Activated CD4-positive, alpha-beta T cell treated with anti-CD3 and anti-CD28 coated beads, Interleukin-2, amount 50 U/mL, for 24 hours (primary cell): ENCODE measurements around the gene SLC25A29.
"Not testable (repeated sequence)": the region's sequence is repeated elsewhere in the genome, so short reads cannot be mapped to it uniquely, and the experiment has no call there.

Experiments
- DNase-seq, 2 donors: peaks; one replicate each; pipeline ENCODE4 v3.0.0-alpha.2; 2020; ENCODE audit warnings: low read depth in 1 of 2, low spot score in 1 of 2

The SLC25A29 gene

DNA sequence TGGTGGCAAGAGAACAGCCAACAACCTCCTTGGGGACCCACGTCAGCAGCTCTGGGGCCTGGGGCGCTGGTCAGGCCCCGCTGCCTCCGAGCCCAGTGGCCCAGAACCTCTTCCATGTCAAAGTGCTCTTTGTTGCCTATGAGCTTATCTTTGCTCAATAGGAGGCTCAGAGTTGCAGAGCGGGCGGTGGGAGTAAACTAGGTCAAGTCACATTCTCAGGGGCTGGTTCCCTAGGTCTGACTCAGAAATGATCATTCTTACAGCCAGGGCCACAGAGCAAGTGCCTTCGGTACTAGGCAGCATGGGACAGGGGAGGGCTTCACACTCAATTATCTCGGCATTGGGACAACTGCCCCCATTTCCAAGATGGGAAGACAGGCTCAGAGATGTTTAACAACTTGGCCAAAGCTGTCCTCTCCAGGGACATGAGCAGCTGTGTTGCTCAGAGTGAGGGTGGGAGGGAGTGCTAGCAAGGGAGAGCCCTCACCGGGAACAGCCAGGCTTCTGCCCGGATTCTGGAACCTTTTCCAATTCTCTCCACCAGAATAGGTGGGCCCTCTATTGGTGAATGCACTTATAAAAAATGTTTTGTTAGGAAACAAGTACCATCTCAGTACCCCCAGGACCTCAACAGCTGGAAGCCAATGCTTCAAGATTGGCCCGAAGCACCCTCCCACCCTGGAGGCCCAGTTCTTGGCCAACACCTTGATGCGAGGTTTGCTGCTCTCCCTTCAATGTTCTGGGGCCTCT is 11.9 kb downstream of the SLC25A29 start:
- no peak for DNase-seq

DNA sequence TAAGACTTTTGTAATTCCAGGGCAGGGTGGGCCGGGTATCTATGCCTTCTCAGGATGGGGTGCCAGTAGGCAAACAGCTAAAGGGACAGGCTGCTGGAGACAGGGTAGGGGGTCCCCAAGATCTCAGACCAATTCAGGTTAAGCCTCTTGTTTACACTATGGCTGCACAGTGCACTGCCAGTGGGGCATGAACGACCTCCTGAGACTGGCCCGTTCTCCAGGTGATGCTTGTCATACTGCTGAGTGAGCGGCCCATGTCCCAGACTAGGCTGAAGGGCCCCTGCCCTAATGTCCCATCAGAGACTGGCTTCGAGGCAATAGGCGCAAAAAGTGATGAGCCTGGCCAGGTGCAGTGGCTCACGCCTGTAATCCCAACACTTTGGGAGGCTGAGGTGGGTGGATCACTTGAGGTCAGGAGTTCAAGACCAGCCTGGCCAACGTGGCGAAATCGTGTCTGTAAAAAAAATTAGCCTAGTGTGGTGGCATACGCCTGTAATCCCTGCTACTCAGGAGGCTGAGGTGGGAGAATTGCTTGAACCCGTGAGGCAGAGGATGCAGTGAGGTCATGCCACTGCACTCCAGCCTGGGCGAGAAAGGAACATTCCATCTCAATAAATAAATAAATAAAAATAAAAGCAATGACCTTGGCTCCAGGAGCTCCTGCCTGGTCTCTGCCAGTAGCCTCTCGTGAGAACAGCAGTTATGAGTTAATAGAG is 12.6 kb downstream of the SLC25A29 start:
- DNase-seq = no peak

DNA sequence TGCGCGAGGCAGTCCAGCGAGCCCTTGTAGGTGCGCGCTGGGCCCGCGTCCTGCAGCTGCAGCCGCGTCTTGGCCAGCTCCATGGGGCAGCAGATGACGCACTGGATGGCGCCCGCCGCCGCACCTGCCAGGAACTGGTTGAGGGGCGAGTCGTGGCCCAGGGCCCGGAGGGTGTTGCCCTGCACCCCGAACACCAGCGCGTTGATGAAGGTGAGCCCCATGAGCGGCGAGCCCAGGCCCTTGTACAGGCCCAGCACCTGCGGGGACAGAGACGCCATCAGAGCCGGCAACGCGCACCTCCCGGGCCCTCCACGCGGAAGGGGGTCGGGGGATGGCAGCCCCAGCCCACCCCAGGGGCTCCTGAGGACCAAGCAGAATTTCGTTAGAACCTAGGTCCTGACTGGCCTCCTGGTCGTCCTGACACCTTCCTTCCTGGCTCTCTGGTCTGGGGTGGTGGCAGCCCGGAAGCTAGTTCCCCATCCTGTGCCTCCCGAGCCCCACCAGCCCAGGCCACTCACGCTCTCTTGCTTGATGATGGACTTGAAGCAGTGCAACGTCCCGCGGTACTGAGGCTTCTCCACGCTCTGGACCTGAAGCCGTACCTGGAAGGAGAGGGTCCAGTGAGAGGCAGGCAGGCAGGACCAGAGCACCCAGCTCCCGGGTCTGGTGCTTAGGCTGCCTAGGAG is 13.3 kb downstream of the SLC25A29 start:
- DNase-seq = no peak

DNA sequence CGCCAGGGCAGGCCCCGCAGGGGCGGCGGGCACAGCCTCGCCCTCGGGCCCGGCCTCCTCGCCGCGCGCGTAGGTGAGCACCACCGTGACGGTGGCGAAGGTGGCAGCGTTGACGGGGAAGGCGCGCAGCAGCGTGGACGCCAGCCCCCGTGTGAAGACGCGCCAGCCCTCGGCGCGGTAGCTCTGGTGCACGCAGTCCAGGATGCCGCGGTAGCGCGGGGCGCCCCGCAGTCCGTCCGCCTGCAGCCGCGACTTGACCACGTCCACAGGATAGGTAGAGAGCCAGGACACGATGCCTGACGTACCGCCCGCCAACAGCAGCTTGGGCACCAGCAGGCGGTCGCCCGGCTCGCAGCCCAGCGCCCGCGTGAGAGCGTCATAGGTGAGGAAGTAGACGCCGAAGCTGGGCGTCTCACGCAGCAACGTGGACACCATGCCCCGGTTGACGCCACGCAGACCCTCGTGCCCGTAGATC is 13.9 kb downstream of the SLC25A29 start:
- no peak for DNase-seq

DNA sequence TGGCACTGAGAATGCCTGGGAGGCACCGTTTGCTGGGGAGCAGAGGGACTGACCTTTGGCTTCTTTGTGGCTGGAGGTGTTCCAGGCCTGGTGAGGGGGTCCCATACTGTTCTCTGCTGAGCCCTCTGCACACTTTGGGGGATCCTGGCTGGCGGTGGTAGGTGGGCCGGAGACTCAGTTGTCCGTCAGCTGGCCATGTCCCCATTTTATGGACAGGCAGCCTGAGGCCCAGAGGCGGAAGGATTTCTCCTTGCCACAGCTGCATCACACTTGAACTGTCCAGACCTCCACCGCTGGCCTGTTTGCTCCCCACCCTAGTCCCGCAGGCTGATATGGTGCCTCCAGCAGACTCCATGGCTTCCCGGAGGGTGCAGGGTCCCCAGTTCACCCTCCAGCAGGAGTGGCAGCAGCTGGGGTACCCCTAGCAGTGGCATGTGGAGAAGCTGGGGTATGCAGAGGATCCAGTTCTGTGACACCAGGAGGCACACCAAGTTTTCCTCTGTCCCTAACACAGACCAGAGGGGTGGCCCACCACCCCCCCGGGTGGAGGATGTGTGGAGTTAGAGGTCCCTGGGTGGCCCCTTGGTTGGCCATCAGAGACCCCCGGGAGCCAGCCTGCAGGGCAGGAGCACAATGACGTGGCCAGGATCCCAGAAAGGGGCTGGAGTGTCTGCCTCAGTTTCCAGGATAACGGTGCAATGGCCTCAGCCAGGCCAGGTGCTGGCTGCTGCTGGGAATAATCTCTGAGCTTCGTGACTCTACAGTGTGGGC is 14.8 kb downstream of the SLC25A29 start:
- DNase-seq = no peak

DNA sequence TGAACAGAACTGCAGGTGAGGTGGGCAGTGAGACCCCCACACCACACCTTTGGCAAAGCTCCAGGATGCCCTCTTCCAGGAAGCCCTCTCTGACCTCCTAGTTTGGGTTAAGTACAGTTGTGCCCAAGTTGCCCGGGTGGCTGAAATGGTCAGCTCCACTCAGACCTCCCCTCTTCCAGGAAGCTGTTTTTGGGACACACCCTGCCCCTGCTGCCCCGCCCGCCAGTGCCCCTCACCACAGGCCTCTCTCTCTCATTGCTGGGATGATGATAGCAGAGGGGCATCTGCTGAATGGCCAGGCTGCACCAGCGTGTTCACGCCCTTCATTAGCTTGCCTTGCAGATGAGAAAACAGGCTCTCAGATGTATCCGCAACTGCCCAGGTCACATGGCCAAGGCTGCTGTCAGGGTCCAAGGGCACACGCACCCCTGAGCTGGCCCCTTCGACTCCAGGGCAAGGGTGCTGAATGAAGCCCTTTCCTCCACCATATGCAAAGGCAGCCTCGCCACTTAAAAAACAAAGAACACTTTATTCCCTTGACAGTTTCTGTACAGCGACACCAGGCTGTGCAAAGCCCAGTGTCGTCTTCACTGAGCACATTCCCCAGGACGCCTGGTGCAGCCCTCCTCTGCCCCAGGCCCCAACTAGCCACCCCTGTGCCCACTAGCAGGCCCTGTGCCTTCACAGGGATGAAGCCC is 15.5 kb downstream of the SLC25A29 start:
- no peak for DNase-seq

DNA sequence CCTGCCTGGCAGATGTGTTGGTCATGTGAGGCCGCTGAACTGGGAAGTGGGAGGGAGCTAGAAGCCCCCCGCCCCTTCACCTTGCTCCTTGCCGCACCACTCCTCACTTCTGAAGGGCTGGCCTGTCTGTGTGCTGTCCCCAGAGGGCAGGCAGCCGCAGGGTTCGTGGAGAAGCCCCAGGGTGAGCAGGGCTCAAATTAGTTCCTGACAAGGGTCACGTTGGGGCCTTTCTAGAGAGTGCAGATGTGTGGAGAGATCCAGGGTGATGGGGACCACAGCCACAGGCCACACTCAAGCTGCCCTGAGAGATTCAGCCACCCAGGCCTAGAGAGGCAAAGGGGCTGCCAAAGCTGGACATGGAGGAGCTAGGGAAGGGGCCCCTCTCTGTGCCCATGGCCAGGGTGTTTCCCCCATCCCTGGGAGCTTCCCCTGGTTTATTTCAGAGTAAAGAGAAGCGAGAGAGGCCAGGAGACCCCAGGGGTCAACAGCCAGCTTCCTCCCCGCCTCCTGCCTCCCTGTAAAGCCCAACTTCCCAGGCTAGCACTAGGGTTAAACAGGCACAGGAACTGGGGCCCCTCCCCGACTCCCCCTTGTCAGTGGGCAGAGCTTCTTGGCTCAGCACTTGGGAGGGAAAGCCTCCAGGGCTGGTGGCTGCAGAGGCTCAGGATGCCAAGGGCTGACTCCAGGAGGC is 16.2 kb downstream of the SLC25A29 start:
- no peak for DNase-seq

DNA sequence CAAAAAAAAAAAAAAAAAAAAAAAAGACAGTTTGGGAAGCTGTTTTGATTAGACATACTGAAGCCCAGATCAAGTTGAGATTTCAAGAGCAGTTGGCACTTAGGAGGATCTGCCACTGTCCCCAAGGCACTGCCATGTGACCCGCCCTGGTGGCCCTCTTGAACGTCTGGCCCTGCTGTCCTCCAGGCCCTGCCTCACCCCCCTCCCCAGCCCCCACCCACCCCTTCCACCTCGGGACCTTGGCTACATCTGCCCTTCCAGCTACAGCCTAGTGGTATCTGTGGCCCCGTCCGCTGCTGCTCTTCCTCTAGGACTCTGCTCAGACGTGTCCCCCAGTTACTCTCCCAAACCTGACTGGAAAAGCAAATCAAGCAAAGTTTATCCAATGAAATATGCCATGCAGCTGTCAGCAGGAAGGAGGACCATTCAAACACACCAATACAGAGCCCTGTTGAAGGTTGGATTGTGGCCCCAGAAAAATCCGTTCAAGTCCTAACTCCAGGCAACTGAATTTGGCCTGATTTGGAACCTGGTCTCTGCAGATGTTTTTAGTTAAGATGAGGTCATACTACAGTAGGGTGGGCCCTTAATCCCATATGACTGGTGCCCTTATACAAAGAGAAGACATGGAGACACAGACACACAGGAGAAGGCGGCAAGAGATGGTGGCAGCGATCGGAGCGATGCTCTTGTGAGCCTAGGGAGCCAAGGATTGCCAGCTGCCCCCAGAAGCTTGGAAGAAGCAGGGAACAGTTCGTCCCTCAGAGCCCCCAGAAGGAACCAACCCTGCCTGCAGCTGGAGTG is 17.7 kb downstream of the SLC25A29 start:
- DNase-seq = no peak

DNA sequence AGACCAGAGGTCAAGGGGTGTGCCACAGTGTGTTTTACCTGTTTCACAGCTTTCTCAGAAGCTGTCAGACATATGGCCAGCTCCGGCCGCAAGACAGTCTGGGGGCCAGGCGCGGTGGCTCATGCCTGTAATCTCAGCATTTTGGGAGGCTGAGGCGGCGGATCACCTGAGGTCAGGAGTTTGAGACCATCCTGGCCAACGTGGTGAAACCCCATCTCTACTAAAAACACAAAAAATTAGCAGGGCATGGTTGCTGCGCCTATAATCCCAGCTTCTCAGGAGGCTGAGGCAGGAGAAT is 18.3 kb downstream of the SLC25A29 start:
- DNase-seq = not testable (repeated sequence)

DNA sequence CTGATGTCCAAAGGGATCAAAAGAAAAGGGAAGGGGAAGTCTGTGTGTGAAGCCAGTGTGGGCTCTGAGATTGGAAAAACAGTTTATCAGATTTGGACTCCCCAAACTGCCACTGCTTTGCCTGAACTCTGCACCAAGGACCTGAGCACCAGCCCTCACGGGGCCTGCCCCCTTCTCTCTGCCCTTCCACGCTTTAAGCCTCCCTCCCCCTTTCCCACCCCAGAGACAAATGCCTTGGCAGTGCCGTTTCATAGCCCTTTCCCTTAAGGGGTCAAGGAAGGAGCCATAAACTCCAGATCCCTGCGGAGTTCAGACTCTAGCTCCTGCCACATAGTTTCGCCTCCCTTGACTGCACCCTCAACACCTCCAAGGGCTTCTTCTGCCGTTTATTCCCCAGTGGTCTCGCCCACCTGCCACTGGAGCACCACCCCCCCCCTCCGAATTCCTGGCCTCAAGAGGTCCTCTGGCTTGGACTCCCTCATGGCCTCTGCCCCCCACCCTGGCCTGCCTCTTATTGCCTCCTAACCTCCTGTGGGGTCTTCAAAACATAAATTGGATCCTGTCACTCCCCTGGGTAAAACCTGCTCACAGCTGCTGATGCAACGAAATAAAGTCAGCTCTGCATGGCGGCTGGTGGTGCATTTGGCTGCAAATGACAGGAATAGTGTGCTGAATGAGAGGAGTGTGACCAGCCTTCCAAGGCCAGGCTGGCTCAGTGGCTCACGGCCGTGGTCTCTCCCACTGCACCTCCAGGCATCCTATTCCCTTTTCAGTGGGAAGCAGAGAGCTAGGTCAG is 18.8 kb downstream of the SLC25A29 start:
- no peak for DNase-seq

DNA sequence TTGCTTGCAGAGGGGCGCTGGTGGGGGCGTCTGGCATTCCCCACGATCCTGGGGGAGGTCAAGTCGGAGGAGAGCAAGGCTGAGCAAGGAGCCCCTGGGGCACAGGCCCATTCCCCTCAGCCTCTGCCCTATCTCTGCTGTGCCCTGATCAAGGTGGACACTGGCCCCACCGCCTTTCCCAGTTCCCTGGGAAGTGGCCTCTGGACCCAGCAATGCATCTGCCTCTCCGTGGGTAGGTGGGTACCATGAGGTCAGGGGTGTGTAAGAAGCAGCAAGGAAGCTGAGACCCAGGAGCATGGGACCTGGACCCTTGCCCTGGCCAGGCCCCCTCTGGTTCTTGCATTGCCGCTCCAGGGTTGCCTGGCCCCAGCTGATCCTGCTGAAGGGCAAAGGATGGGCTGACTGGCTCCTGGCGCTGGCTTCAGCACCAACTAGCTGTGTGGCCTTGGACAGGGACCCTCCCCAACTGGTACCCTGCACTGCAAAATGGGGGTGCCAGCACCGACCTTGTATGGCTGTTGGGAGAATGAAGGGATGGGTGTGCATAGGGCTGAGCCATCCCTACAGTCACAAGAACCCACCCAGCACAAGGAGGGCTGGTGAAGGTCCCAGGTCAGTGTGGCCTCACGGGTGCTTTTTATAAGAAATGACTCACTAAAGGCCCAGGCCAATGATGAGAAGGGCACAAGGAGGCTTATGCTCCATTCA is 19.6 kb downstream of the SLC25A29 start:
- DNase-seq = no peak

DNA sequence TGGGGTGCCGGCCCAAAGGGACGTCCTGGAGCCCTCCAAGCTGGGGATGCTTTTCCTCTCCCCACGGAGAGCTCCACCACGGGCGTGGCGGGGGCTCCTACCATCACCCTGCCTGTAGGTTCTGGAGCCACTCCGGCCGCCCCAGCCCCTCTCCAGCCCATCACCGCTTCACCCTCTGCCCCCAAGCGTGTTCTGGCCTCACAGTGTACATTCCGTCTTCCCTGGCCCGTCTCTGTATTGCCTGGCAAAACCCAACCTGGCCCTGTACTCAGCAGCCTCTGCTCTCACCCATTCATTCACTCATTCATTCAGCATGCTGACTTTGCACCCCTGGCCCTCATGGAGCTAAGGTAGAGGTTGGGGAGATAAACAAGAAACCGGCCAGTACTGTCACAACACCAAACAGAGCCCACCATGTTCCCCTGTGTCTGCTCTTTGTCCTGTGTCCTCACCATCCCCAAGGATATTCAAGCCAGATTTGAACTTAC is 20.3 kb downstream of the SLC25A29 start:
- DNase-seq = no peak

DNA sequence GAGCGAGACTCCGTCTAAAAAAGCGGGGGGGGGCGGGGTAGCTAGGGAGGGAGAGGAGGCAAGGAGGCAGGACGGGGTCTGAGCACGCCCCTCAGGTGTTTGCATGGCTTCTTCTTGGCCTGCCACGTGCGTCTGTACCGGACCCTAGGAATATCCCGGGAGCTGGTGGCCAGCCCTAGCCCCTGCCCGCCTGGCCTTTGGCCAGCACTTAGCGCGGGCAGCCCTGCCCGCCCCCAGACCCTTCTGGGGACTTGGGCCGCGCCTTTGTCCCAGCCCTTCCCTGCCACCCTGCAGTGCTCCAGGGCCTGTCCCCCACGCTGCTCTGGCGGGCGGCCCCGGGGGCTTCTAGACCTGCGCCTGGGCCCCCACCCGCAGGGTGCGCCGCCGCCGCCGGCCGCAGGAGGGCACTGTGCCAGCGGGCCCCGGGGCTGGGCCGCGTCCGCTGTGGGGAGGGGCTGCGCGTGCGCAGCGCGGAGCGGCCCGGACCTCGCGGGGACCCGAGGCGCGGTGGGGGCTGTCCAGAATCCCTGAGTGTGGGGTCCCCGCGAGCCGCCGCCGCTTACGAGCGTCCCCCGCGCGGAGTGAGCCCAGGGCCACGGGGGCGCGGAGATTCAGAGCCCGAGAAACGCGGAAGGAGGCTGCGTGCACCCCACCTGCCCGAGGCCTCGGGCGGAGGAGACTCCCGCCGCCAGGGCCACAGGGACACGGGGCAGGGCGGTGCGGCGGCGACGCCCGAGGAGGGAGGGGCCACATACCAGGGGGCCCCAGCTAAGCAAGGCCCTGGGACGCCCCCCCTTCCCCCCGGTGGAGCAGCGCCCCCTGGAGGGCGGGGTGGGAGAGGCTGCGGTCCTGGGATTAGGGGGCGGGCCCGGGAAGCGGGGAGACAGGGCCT is 21.0 kb downstream of the SLC25A29 start:
- DNase-seq = peak; percentile 62 to 64

DNA sequence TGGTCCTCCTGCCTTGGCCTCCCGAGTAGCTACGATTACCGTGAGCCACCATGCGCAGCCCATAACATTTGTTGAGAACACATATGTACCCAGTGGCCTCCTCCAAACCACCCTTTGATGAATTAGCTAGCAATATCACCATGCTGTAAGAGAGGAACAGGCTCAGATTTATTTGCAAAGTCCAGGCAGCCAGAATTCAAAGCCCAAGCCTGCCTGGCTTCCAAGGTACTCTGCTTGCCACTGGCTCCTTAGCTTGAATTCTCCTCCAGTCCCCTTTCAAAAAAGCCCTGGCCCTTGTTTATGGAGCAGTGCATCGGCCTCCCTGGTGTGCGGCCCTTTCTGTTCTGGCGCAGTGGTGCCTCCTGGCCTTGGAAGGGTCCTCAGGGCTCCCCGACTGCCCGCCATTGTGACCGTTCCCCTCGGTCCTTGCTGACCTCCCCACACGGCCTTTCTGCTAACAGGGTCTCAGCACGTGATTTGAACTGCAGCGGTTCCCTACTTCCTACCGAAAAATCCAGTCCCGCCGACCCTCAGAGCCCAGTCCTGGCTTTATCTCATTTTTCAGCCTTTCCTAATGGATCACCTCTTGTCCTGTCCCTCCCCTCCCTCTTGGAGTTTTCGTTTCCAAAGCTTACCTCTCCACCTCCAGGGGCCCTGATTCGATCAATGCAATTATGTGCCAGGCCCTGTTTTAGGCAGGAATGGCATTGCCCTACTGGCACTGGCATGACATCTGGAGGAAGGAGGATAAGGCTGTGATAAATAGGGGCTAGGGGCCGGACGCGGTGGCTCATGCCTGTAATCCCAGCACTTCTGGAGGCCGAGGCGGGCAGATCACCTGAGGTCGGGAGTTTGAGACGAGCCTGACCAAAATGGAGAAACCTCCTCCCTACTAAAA is 22.0 kb downstream of the SLC25A29 start:
- DNase-seq = no peak

DNA sequence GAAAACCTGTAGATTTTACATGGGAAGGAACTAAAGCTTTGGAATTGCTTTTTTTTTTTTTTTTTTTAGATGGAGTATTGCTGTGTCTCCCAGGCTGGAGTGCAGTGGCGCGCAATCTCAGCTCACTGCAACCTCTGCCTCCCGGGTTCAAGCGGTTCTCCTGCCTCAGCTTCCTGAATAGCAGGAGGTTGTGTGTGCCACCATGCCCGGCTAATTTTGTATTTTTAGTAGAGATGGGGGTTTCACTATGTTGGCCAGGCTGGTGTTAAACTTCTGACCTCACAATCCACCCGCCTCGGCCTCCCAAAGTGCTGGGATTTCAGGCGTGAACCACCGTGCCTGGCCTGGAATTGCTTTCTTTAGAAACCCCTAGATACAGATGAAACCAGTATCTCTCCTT is 22.8 kb downstream of the SLC25A29 start:
- not testable (repeated sequence) for DNase-seq
